HG03575 (cell line): ENCODE data around the gene IL16.

Experiments used
- ATAC-seq: cut with Tn5 transposase; IDR thresholded peaks from one replicate; pipeline ENCODE4 v1.9.1; 2021; ENCODE audit not compliant: unreplicated experiment, insufficient number of reproducible peaks, low FRiP score; ENCODE audit errors: extremely low read depth

IL16 gene

DNA sequence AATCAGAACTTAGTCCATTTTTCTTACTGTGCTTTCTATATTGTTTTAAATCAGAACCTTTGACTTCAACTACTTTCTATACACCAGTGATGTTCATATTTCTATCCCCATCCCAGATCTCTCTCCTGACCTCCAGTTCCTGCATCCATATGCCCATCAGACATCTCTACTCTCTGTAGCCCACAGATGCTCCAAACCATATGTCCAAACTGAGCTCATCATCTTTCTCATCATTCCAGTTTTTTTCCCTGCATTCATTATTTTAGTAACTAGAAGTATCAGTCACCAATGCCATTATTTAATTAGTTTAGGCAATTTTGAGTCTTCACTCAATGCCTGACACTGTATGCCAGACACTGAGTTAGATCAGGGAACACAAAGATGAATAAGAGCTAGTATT lies 25.4 kb upstream of the IL16 start:
- ATAC-seq, result no peak

DNA sequence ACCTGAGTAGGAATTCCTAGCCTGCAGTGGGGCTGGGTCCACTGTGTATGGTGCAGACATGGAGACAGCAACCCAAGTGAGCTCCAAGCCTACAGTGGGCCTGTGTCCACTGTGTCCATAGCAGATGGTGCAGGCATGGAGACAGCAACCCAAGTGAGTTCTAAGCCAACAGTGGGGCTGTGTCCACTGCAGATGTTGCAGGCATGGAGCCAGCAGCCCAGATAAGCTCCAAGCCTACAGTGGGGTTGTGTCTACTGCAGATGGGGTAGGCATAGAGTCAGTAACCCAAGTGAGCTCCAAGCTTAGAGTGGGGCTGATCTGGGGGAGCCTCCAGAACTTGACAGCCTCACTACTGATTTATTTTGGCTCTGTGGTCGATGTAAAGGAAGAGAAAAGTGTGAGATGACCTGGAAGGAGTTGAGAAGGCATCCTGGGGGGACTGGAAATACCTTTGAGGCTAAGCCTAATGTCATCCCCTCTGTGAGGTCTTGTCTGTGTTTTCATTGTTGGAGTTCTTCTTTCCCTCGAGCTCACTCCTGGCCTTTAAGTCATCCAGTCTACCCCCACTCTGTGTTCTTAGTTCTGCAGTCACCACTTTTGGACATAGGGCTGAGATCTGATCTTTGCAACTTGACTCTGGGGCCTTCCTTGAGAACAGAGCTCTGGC lies 22.4 kb upstream of the IL16 start:
- no peak for ATAC-seq

DNA sequence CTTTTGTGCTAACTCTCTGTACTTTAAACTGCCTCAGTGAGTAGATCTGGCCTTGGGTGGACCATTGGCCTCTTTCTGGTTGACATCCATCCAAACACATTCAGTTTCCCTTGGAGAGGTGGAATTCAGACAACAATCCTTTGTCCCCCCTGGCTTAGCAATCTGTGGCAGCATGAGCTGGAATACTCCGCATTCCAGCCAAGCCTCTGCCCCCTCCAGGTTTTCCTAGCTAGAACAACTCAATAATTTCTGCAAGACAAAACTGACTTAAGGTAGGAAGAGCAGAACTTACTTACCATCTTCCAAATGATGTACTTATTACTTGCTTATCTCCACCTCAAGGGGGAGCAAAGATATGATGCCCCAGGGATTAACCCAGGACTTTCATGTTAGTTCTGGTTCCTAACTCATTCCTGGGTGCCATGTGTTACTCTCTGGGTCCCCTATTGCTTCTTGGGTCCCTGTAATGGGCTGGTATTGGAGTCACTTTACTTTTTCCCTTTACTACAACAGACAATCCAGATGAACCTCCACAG lies 21.8 kb upstream of the IL16 start:
- no peak for ATAC-seq

DNA sequence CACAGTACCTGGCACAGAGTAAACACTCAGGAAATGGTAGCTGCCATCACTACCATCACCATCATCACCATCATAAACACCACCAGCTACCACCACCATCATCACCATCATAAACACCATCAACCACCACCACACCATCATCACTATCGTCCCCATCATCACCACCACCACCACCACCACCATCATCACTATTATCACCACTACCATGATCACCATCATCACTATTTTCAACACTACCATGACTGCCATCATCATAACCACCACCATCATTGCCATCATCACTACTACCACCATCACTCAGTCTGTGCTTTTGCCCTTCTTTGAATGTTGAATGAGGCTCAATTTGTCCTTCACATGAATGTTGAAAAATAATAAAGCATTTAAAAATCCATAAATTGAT lies 21.2 kb upstream of the IL16 start:
- no peak for ATAC-seq

DNA sequence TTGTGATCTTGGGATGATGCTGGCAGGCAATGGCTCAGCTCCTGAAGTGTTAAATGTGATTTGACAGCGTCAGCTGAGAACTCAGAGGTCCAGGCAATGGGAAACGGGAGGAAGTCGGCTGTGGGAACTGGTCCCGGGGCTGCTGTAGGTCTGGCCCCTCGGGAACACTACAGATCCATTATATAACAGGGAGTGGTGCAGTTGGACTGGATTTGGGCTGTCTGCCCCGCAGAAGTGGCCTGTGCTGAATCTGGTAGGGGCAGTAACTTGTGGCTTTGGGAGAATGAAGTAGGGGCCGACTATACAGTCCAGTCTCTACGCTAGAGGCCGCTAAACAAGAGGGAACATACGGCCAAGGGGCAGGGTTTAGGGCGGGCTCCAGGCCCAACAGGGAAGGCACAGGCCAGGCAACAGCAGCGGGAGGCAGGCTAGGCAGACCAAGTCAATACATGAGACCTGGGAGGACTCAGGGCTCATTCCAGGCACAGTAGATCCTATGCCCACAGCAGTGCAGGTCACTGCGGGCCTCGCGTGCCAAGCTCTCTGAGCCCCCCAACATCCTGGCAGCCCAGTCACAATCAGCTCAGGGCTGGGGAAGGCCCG lies 20.3 kb upstream of the IL16 start:
- ATAC-seq, result no peak

DNA sequence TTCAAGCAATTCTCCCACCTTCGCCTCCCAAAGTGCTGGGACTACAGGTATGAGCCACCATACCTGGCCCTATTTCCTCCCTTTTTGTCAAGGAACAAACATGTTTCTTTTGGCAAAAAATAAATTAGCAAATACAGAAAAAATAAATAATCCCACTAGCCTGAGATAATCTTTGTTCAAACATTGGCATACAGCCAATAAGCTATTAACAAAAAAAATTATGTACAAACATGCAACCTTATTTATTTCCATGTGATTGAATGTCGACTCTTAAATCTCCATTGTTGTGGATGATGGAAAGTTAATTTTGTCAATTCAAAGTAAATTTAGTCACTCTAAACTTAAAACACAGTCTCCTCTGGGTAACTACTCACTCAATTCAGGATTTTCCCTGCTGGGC lies 18.3 kb upstream of the IL16 start:
- no peak for ATAC-seq

DNA sequence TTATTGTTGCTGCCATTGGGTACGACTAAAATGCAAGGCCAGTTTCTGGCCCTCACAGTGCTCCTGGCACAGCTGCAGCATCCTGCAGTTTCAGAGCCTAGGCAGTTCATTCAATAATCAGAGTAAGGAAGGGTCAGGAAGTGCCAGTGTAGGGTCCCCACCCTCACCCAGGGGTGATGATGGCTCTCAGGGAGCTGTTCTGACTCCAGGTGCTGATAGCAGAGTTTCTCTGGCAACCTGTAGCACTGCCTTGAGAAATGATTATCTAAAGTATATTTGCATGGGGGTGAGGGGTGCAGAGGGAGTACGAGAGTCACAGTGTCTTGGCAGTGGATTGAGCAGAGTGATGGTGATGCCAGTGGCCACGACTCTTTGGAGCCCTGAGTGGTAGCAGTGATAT lies 15.5 kb upstream of the IL16 start:
- no peak for ATAC-seq

DNA sequence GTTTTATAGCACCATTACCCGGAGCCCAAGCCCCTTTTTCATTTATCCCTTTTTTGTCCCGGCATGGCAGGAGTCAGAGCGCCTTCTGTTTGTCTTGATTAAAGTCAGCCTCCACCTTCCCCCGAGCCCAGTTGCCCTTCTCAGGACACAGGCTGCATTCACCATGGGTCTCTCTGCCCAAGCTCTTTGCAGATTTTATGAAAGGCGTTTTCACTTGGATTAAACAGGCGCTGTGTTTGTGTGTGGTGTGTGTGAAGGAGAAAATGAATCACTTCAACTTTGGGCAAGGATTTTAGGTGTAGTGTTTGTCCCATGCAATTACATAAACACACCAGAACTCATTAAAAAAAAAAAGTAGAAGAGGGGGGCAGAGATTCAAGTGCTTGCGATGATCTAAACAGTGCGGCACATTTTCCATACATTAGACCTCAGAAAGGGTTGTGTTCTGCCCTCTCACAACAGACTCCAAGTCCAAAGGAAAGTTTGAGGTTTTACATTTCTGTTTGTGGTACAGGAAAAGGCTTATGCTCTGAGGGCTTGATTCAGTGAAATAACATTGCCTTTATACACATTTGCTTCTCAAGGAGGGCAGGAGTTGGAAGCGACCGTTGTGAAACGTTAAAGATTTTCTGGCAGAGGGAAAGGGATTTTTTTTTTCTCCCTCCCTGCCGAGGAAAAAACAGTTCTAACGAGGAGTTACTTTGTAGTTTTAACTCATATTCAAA lies 14.5 kb upstream of the IL16 start:
- no peak for ATAC-seq

DNA sequence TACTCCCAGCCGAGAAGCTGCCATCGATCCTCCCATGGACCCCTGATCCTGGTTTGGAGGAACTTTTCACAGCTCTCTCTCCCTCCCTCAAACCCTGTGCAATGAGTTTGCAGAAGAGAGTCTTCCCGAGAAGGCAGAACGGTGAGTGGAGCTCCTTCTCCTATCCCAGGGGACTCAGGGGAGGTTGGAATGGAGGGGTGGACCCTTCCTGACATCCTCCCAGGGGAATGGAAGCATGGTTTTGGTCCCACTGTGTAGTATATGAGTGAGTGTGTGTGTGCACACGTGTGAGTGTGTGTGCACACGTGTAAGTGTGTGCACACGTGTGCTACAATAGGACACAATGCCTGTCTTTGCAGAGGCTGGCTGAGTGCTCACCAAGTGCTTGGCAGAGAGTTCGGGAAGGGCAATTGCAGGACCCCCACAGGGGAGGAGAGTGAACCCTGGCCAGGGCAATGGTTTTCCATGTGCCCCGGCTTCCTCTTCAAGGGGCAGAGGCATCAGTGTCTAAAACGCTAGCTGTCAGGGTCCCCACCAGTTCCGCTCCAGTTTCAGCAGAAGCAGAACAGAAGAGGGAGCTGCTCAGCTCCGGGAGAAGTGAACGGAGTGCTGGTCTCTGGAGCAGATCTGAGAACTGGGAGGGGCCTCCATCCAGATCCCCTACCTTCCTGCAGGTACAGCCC lies 13.8 kb upstream of the IL16 start:
- no peak for ATAC-seq

DNA sequence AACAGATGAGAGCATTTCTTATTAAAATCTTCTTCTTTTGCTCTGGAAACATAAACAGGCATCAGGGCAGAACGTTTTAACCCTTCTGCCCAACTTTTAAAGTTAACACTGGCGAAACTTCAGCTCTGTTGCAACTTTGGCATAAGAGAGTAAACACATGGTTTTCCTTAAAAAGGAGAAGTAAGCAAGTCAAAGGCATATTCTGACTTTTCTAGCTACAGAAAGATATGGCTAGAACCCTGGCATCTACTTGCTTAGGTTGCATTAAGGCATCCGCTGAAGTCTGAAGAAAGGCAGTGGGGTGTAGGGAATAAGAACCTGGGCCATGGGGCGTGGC lies 13.3 kb upstream of the IL16 start:
- no peak for ATAC-seq

DNA sequence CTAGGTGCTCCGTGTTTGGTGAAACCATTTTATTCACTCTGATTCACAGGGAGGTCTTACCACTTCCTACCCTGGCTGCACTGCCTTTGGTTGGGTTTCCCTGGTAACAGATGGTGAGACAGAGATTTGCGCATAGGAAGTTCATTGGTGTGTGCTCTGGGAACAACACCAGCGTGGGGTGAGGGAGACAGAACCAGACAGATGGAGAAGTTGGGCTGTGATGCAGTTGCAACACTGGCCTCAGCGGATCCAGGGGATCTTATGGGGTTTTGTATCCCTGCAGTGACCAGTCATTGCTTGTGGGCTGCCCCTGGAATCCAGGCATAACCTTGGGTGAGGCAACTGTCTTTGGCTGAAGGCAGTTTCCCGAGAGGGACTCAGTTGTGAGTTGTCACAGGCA lies 12.5 kb upstream of the IL16 start:
- ATAC-seq, result no peak

DNA sequence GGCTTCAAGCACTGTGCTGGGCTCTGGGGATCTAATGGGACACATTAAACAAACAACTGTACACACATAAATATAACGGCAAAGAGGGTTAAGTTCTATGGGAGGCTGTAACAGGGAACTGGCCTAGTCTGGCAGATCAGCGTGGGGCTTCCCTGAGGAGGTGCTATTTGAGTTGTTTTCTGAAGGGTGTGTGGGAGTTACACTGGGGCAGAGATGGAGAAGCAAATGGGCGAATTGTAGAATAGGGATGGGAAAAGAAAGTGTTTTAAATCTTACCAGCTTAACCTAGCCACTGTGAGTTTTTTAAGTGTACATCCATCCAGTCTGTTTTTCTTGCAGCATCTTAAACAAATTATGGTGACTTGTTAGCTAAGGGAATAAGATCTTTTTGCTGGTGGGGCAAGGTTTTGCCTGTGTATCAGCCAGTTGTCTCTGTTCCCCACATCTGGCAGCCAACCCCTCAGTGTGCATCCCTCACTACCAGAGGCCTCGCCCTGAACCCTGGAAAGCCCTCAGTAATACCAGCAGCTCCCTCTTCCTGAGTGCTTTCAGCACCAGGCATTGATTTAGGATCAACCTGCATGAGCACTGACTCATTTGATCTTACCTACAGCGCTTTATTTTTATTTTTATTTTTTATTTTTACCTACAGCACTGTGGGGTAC lies 10.9 kb upstream of the IL16 start:
- ATAC-seq, result no peak

DNA sequence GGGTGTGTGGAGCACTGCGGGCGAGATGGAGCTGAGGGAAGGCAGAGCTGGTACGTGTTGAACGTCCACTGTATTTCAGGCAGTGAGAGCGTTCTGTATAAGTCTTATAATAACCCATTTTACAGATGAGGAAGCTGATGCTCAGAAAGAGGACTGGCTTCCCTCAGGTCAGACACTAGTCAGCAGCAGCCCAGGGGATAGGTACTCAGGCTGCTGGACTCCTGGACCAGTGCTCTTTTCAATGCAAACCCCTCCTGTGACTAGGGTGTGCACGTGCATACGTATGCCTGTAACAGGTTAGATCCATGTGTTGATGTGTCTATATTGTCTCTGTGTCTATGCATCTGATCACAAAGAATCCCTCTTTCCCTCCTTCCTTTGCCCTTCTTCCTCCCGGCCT lies 8.3 kb upstream of the IL16 start:
- no peak for ATAC-seq

DNA sequence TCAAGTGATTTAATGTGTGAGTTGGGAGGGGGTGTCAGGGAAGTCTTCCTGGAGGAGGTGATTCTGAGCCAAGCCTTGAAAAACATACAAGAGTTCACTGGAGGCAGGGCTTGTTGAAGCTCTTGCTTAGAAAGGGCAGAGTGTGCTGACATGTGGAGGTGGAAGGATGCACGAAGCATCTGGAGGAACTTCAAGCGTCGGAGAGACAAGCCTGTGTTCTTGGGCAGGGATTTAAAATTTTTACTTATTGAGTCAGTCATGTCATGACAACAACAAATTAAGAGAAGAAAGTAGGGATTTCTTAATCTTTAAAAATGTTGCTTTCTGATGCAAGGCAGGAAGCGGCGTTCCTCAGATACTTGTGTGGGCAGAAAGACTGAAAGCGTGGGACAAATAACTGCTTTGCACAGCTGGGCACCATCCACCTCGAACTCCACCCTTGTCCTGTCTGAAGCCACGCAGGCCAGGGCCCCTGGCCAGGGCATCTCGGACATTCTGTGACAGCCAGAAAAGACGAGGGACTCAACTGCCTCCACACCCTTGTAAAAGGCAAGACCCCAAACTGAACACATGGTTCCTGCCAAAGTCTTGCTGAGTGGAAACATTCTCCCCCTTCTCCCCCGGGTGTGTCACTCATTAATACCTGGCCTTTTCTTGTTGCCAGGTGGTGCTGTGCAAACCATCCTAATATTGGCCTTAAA lies 6.9 kb upstream of the IL16 start:
- ATAC-seq, result no peak

DNA sequence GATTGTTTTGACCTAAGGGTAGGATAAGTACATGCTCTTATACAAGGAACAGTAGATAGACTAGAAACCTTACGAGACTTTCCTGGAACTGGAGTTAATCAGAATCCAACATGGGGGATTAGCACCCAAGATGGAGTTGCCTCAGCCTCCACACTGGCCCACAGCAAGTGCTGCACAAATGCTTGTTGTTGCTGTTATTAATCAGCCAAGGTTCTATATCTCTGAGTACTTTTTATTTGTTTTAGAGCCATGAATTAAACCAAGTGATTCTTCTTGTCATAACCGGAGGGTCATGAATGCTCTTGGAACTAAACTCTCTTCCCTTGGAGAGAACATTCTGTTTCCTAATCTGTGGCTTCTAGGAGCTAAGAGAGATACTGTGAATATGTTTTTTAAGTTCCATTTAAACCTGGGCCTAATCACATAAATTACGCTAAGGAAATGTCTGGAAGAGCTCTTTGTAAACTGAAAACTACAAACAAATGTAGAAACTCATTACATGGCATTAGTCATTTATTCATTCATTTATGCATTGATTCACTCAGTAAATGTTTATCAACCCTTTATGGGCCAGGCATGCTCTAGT lies 5.7 kb upstream of the IL16 start:
- no peak for ATAC-seq

DNA sequence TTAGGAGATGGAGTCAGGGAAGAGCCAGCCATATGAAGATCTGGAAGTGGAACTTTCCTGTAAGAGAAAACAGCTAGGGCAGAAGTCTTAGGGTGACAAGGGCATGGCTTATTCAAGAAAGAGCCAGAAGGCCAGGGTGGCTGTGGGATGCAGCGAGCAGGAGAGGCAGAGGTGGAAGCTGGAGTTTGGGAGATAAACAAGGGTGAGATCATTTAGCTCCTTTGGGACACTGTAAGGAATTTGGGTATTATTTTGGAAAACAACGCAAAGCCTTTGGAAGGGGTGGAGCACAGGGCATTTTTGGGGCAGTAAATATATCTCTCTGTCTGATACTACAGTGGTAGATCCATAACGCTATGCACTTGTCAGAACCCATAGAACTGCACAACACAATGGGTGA lies 5.0 kb upstream of the IL16 start:
- no peak for ATAC-seq

DNA sequence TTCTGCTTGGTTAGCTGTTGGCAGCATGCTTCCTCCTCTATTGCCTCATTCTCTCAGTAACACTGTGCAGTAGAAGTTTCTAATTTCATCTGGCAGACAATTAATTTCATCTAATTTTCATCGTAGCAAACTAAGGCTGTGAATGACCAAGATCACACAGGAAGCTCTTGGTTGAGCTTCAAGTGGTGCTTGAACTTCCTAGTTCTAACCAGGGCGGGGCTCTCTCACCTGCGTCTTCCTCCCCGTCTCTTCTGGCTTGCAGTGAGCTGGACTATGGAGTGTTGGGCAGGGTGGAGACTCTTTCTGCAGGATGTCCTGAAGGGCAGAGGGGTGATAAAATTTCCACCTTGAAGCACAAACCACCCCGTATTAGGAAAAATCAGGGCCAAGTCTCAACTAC lies 2.0 kb upstream of the IL16 start:
- ATAC-seq, result no peak

DNA sequence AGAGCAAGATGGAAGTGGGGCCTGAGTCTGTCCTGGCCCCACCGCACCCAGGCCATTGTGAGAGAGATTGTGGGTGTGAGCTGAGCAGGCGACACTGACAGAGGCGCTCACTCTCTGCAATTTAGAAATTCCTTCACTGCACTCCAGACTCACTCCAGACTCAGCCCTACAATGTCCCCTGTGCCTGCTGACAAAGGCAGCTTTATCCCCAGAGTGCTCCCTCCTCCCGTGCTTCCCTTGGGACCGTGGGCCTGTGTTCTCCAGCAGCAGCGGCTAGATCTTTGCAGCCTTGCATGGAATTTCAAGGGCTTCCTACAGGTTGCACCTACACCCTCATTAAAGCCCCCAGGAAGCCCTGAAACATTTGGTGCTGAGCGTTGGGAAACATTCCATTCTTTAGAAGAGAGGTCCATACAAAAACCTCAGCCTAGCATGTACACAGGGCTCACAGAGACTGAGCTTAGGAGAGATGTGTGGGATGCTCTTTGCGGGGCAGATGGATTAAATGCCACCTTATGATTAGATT lies 1.3 kb upstream of the IL16 start:
- ATAC-seq, result no peak
